Stimulated activated CD8-positive, alpha-beta memory T cell treated with anti-CD3 and anti-CD28 coated beads, Interleukin-15, amount 100 ng/mL, for 4 hours (primary cell): ENCODE results near the gene IFNA1.
"Not testable (repeated sequence)": the region's sequence is repeated elsewhere in the genome, so short reads cannot be mapped to it uniquely, and the experiment has no call there.

Experiments
- DNase-seq, 2 donors: peaks; one replicate each; pipeline ENCODE4 v3.0.0-alpha.2; 2020; ENCODE audit warnings: low read depth in 2 of 2

IFNA1 gene

DNA sequence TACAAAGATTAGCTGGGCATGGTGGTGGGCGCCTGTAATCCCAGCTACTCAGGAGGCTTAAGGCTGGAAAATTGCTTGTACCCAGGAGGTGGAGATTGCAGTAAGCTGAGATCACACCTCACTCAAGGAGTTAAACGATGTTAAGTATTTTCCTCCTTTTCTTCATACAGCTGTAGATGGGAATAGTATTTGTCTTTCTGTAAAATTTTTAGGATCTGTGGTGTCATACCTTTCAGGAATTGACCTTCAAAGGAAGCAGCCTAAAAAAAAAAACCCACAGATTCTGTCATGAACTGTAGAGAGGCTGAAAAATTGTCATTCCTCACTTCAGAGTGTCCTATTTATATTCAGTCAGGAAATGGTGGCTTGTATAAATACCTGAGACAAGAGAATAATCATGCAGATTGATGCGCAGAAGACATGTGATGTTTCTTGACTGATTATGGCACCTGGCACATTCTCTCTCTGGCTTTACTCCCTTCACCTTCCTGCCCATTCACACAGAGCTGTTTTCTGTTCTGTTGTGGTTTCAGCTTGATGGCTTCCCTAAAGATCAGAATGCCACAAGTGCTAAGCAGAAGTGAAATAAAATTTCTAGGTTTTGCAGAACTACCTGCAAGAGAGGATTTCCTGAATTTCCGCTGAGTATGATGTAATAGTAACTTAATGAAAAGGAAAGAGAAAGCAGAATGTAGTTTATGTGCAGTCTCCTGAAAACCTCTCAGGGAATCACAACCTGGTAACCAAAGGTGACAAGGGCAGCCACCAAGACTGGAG, 3.8 kb downstream of the IFNA1 start:
- DNase-seq = no peak

DNA sequence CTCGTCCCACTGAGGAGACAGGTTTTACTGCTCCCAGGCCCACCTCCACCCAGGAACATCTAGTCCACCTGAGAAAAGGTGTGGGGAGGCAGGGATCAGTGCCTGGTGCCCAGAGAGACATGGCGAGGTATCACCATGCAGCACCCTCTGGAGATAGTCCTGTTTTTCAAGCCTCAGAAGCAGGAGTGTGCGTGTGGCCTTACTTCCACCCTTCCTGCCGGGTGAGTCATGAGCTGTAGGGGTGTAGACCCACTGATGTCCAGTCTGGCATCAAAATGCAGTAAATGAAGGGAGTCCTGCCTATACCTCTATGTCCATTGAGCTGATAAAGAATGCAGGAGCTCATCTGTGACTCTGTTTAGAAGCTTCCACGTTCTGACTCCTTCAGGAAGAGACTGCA, 9.1 kb downstream of the IFNA1 start:
- DNase-seq = not testable (repeated sequence)

DNA sequence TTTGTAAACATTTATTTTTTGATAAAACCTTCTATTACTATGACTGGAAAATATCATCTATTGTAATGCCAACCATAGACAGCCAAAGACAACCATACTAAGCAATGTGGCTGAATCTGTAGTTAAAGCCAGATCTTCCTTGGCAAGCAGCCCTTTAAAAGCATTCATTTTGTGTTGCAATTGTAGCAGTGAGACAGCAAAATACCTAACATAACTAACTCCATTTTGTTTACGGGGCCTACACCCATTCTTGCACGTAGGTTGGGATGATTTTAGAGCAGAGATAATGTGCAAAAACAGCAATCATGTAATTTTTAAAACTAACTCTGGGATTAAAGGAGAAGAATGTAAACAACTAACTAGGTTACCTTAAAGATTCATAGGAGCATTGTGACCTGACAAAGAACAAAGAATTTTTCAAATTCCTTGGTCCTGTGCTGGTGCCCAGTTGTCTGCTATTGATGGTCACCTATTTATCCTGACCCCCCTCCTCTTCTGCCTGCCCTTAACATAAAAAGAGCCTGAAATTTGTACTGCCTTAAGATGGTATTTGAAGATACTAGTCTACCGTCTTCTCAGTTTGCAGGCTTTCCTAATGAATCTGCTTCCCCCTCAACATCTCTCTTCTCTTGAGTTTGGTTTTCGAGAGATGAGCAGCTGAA, 10.6 kb downstream of the IFNA1 start:
- DNase-seq = no peak

DNA sequence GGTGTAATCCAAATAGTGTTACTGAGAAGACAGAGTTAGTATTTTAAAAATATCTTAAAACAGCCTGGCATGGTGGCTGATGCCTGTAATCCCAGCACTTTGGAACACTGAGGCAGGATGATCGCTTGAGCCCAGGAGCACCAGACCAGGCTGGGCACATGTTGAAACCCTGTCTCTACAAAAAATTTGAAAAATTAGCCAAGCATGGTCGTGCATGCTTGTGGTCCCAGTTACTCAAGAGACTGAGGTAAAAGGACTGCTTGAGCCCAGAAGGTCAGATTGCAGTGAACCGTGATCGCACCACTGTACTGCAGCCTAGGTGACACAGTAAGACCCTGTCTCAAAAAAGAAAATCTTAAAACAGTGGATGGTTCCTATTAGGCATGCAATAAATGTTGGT, 12.4 kb downstream of the IFNA1 start:
- DNase-seq = no peak

DNA sequence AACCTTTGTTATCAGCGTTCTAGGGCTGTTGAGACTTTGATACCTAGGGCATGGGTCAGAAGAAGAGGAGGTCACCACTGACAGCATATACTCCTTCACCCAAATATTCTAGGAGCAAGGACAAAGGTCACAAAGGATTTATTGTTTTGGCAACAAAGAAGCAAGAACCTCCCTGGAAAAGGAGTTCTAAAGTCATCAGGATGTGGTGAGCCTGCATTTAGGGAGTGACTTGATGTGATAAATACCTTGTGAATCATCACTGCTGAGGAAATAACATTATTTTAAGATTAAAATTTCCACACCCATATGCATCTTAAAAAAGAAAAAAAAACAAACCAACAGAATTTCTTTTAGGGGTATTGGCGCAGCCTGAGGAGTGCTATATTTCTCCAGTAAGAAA, 13.9 kb downstream of the IFNA1 start:
- no peak for DNase-seq

DNA sequence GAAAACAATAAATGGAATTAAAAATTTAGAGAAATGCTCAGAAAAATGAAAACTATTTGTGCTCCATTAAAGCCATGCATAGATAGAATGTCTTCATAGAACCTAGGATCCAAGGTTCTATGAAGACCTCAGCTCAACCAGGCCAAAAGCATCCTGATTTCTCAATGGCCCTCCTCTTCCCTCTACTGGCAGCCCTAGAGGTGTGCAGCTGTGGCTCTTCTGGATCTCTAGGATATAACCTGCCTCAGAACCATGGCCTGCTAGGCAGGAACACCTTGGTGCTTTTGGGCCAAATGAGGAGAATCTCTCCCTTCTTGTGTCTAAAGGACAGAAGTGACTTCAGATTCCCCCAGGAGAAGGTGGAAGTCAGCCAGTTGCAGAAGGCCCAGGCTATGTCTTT, 15.1 kb downstream of the IFNA1 start:
- DNase-seq = no peak

DNA sequence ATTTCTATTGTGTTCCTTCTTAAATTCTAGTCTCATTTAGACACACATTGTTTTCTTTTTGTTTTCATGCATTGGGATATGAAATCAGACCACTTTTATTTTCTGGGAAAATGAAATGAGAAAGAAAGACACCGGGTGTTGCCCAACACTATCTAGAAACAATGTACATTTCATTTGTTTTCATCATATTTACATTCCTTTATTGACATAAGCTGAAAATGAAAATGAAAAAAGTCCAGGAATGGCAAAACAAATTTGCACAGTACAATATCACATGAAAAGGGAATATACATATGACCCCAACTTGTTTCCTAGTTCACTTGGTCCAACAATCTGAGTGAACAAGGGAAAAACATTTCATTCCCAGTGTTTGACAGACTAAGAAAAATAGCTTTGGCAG, 21.1 kb downstream of the IFNA1 start:
- no peak for DNase-seq

DNA sequence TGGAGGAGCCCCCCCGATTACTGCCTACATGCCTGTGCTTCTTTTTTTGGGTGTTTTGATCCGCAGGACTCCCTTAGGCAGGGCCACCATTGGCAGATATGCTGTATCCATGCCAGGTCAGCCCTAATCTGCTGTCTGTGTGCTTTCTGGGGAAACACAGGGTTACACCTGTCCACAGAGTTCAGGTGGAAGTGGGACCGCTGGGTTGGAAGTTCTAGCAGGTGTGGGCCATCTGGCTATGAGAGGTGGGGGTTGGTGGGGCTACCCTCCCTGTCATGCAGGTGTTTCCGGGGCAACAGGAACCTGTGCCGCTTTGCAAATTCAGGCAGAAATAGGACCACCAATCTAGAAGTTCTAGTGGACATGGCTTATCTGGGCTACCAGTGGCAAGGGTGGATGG, 24.9 kb downstream of the IFNA1 start:
- no peak for DNase-seq

DNA sequence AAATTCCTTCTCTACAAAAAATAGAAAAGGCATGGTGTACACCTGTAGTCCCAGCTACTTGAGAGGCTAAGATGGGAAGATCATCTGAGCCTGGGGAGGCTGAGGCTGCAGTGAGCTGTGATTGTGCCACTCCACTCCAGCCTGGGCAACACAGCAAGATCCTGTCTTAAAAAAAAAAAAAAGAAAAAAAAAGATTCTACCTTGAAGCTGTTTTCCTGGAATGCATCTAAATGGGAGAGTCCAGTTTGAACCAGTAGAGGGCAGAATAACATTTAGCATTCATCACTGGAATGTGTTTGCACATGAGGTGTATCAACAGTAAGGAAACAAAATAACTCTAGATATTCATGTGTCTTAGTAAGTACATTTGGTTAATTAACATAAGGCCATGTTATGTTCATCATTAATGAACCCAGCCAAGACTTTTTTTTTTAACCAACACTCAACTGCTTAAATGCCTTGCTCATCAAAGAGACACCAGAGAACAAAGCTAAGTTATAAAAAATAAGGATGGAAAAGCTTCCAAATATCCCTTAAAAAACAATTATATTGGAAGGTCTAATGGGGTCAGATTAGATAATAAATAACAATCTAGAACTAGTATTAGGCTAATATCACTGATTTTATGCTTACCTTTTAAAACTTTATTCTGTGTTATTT, 25.8 kb downstream of the IFNA1 start:
- DNase-seq = no peak

DNA sequence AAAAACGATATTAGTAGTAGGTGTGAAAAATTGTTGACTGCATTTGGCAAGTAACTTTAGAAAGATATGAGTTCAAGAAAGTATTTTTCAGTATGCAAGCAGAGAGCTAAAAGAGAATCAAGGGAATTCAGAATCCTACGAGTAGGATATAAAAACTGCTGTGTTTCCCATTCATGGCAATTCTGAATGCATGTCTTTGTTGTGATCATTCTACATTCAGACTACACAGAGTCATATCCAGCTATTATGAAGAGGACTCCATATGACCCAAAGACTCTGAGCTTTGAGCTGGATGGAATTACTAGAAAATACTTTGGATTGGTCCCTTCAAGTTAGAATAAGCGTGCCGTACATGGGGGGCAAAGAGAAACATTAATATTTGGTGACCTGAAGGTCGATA, 29.9 kb downstream of the IFNA1 start:
- no peak for DNase-seq

DNA sequence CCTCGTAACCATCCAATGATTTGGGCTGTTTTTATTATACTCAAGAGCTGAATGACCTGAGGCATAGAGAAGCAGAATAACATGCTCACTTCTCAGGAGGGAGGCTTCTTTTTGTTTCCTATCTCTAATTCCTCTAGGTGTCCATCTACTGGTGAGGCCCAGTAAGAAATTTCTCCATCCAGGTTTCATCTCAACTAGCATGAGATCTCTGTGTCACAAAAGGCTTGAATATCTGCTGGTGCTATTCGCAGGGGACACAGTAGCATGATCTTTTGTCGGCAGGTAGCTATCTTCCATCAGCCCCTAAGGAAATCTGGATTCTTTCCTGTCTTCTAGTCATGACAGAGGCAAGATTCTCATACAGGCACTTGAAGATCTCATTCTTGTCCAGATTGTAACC, 33.0 kb downstream of the IFNA1 start:
- no peak for DNase-seq

DNA sequence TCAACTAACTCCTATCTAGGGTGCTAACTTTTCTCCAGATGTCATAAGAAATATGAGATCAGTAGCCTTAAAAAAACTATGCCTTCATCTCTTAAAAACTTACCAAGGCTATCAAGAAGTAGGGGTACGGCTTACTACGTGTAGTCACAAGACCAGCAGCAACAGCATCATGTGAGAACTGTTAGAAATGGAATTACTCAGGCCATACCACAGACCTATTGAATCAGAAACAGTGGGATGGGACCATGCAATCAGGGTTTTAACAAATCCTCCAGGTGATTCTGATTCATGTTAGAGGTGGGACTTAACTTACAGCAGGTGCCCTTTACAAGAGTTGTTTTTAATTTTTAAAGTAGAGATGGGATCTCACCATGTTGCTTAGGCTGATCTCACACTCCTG, 37.2 kb downstream of the IFNA1 start:
- no peak for DNase-seq

DNA sequence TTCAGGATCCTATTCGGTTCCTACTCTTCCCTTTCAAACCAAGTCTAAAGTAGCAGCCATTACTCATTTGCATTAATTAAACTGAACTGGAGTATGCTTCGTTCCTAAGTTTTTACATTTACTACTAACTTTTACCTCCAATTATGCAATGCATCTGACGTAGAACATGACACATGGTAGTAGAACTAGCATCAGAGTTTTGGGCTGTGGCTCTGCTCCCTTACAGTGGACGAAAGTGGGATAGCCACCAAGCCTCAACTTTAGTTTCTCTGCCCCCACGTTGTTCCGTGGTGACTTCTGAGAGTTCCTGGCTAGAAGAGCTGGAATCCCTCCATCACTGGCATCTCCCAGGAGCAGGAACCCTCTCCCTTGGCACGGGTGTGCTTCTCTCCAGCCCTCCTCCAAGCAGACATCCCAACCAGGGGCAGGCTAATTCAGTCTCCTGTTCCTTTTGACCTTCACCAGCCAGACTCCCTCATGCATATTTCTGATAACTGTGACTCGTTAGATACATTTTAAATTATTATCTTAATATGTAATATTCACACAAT, 39.0 kb downstream of the IFNA1 start:
- DNase-seq = no peak

DNA sequence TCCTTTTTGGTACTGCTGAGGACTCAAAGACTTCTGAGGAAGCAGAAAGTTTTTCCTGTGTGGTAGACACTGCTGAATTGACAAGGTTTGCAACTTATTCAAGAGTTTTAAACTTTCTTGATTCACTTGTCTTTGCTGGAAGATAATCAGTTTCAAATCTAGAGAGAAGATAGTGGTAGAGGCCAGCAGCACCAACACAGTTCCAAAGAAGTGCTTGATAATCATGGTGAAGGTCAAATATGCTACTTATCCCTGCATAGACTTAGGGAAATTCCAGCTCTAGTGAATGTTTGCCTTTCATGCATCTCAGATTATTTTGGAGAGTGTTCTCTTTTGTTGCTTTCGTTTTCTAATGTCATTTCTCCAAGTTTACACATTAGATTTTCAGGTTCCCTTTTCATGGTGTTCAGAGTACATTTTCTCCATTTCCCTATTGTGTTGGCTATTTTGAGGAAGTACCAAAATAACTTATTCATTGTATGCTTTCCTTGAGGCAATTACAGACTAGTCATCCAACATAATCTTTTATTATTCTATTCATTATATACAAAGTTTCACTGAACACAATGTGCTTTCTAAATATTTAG, 41.3 kb downstream of the IFNA1 start:
- no peak for DNase-seq

DNA sequence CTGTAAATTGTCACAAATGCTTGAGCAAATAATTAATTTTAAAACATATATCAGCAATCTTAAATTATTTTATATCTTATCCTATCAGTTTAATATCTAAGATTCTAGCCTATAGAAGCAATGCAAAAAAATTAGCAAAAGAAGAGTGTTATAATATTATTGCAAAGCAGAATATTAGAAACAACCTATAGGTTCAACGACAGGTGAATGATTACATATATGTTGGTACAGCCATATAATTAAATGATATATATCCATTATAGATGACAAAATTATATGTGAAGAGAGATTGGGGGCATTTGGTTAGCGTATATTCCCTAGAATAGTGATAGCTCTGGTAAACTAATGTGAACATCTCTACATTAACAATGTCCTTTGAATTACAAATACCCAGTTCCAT, 42.0 kb downstream of the IFNA1 start, which contains the start of gene IFNE:
Gene IFNE (minus strand): TSS at position 101 of the 400 bp plus-strand sequence. CDS start 619 bp downstream, outside the sequence.
- no peak for DNase-seq
